CD4-positive, alpha-beta T cell (primary cell): ENCODE data around the gene PLP2. TPM values are rescaled to one million over a fixed set of nuclear protein-coding genes. Genes with fewer than 3 reads are reported as not detected.

Source experiments
- ATAC-seq: fragments of 200-7000 bp; cut with Tn5 transposase; one replicate; pipeline ENCODE4 v1.10.0; 2022; ENCODE audit warnings: mild to moderate bottlenecking; ENCODE audit not compliant: poor library complexity
- CTCF ChIA-PET: fragments of 350-600 bp; sonication (Branson Sonifier 250); formaldehyde crosslinking; loops from one replicate; lab custom pipeline; 2021; ENCODE audit warnings: antibody characterized with exemption, inconsistent platforms; lab: Charles Lee
- POLR2A ChIA-PET: fragments of 350-600 bp; sonication (Branson Sonifier 250); formaldehyde crosslinking; loops from one replicate; lab custom pipeline; 2021; ENCODE audit warnings: antibody characterized with exemption, inconsistent platforms; lab: Charles Lee
- DNase-seq, 14 experiments: peaks; one replicate each; pipeline ENCODE4 v3.0.0-alpha.2; 2013 to 2020; ENCODE audit warnings: mixed read lengths in 2 of 14
- H3K27ac ChIP-seq, 2 donors: one replicate each; pipeline versions ENCODE4 v1.5.1 to v1.7.0; 2013; ENCODE audit warnings: low read length in 2 of 2, low read depth in 1 of 2, mild to moderate bottlenecking in 1 of 2
- H3K27me3 ChIP-seq, 2 experiments: 1 replicate in 1 of 2; 2 replicates in 1 of 2; pipeline versions ENCODE4 v1.6.1 to v1.7.0; 2013; ENCODE audit warnings: low read length in 2 of 2, control low read depth in 1 of 2, mild to moderate bottlenecking in 1 of 2, moderate library complexity in 1 of 2; ENCODE audit not compliant: insufficient read depth in 2 of 2, control insufficient read depth in 1 of 2
- H3K36me3 ChIP-seq: one replicate; pipeline ENCODE4 v1.6.1; 2013; ENCODE audit warnings: low read length, control low read depth; ENCODE audit not compliant: insufficient read depth
- H3K4me1 ChIP-seq: one replicate; pipeline ENCODE4 v1.6.1; 2013; ENCODE audit warnings: low read length, control low read depth; ENCODE audit not compliant: insufficient read depth
- H3K4me3 ChIP-seq: one replicate; pipeline ENCODE4 v1.5.1; 2013; ENCODE audit warnings: mild to moderate bottlenecking, low read length, moderate library complexity
- H3K9me3 ChIP-seq, 2 experiments: 1 replicate in 1 of 2; 2 replicates in 1 of 2; pipeline versions ENCODE4 v1.6.1 to v1.7.0; 2013; ENCODE audit warnings: low read length in 2 of 2, mild to moderate bottlenecking in 2 of 2, control low read depth in 1 of 2, moderate library complexity in 1 of 2; ENCODE audit not compliant: control insufficient read depth in 1 of 2, insufficient read depth in 1 of 2
- H3K27ac Mint-ChIP-seq: one replicate; pipeline ENCODE4 v1.8.0; 2020; ENCODE audit warnings: mixed read lengths
- H3K27me3 Mint-ChIP-seq: one replicate; pipeline ENCODE4 v1.8.0; 2021; ENCODE audit warnings: mixed read lengths
- H3K36me3 Mint-ChIP-seq: one replicate; pipeline ENCODE4 v1.8.0; 2021; ENCODE audit warnings: low read depth, mixed read lengths
- H3K4me1 Mint-ChIP-seq: one replicate; pipeline ENCODE4 v1.8.0; 2021; ENCODE audit warnings: low read depth, mixed read lengths
- H3K4me3 Mint-ChIP-seq: one replicate; pipeline ENCODE4 v1.8.0; 2020; ENCODE audit warnings: mild to moderate bottlenecking, mixed read lengths
- H3K9me3 Mint-ChIP-seq: one replicate; pipeline ENCODE4 v1.8.0; 2020; ENCODE audit warnings: mixed read lengths
- CTCF ChIP-seq: fragments of 200-600 bp; IDR thresholded peaks from one replicate; pipeline ENCODE4 v1.8.0; 2022; ENCODE audit warnings: antibody characterized with exemption, mild to moderate bottlenecking
- intact Hi-C, 2 experiments: fragments of 100-400 bp; cut with DNase I in 1 of 2; cut with micrococcal nuclease in 1 of 2; formaldehyde crosslinking; loops; one replicate each; pipeline versions ENCODE4 v1.15.1 to v1.9.0; 2023 to 2025; cut with DNase I, micrococcal nuclease
- total RNA-seq, 174 experiments: library from RNA in 2 of 174; stranded (reverse) in 2 of 174; gene quantifications; one replicate each; pipeline ENCODE4 v1.2.3 and lab custom pipeline; 2021 to 2026

Gene PLP2
- total RNA-seq, 2 experiments from 2014 or later = 124 to 128 TPM

DNA sequence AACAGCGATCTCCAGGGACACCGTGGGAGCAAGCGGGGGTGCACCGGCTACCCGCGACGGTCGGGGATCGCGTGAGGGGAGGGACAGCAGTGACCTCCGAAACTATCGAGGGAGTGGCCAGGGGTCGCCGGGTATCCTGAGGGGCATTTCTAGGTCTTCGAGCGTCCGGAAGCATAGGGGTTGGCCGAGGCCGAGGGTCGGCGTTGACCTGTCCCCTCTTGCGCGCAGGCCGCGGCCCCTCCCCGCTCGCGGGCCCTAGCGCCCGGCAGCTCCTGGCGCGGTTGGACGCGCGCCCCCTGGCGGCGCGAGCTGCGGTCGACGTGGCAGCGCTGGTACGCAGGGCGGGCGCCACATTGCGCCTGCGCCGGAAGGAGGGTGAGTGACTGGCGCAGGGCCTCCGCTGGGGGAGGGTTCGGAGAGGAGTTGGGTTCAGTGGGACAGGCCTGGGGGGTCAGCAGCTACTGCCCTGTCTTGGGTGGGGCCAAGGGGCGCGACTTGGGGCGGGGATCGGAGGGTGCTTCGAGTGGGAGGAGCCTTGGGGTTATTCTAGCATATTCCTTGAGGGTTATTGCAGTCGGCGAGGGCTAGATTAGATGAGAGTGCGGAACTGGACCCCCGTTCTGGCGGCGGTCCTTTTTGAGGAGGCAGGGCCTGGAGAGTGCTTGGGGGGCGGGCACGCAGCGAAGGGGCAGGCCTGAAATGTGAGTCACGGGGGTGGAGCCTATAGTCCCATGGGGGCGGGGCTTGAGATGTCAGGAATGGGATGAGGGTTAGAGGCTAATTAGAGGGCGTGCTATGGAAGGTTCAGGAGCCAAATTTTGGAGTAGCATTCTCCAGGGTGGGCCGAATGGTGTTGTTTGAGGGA, 7.9 kb upstream of the PLP2 start:
- peak; percentile 35 for TF ChIP-seq CTCF
- Mint-ChIP-seq H3K36me3 (no peaks in the 10 kb centered on the region), H3K27ac (peak overlapping the region; percentile 87), H3K27me3 (no peaks in the 10 kb centered on the region), H3K4me1 (peaks cover 28% of the 10 kb centered on the region), H3K9me3 (no peaks in the 10 kb centered on the region), H3K4me3 (peak overlapping the region; percentile 86)
- H3K9me3 ChIP-seq = no peaks in the 10 kb centered on the region
- H3K4me1 ChIP-seq = peaks cover 52% of the 10 kb centered on the region
- intact Hi-C loops = no loop called here
- peak; percentile 61 to 92 (median 78) for DNase-seq
- no peaks in the 10 kb centered on the region for H3K36me3 ChIP-seq
- peak overlapping the region; percentile 65 to 72 for H3K27ac ChIP-seq
- no peaks in the 10 kb centered on the region for H3K27me3 ChIP-seq
- ATAC-seq = peak; percentile 58
- CTCF ChIA-PET = interaction anchor here (0.6 to 2.0 kb wide), 8 partner anchors 9 to 426 kb away, joined by 3 to 9 read pairs (median 4); partner anchors contain the start of gene WDR45
- H3K4me3 ChIP-seq = peak overlapping the region; percentile 50
- POLR2A ChIA-PET = interaction anchor here (1.0 to 6.0 kb wide), 4 partner anchors 9 to 161 kb away, joined by 3 to 50 read pairs (median 6); partner anchors contain the start of gene GRIPAP1

GRCh38 chrX:49164589-49165360, 6.9 kb upstream of the PLP2 start:
- Histone ChIP-seq H3K9me3 (no peaks in the 10 kb centered on the region), H3K4me3 (no peak overlapping the region), H3K4me1 (peaks cover 52% of the 10 kb centered on the region), H3K27me3 (no peaks in the 10 kb centered on the region), H3K36me3 (no peaks in the 10 kb centered on the region), H3K27ac (no peak overlapping the region)
- Mint-ChIP-seq H3K4me3 (peak overlapping the region; percentile 86), H3K36me3 (no peaks in the 10 kb centered on the region), H3K27me3 (no peaks in the 10 kb centered on the region), H3K9me3 (no peaks in the 10 kb centered on the region), H3K4me1 (peaks cover 32% of the 10 kb centered on the region), H3K27ac (peak overlapping the region; percentile 87)
- POLR2A ChIA-PET = interaction anchor here (1.7 to 6.0 kb wide), 3 partner anchors 10 to 104 kb away, joined by 9 to 50 read pairs (median 10); no protein-coding TSS in a partner anchor
- intact Hi-C loops = no loop called here
- CTCF ChIA-PET = interaction anchor here (1.1 to 2.0 kb wide), 3 partner anchors 8 to 72 kb away, joined by 3 to 7 read pairs (median 6); no protein-coding TSS in a partner anchor
- TF ChIP-seq CTCF = no peak
- no peak for ATAC-seq
- DNase-seq = no peak
